AG09309 (cell line): ENCODE measurements around the gene ATP6AP2.

Experiments used
- DNase-seq: peaks from one replicate; pipeline ENCODE4 v3.0.0-alpha.2; 2010; ENCODE audit warnings: low read depth
- H3K4me3 ChIP-seq: 2 replicates; pipeline ENCODE4 v1.5.1; 2011; ENCODE audit warnings: mild to moderate bottlenecking, low read depth, low read length, moderate library complexity; ENCODE audit not compliant: control insufficient read depth
- TF ChIP-seq, protein P1 (sequence below): IDR thresholded peaks from 2 replicates; pipeline ENCODE4 v1.5.1; 2011; ENCODE audit warnings: mild to moderate bottlenecking, low read depth, low read length, inconsistent platforms; ENCODE audit not compliant: insufficient read depth, control insufficient read depth; ENCODE audit errors: missing control alignments

Gene ATP6AP2

DNA sequence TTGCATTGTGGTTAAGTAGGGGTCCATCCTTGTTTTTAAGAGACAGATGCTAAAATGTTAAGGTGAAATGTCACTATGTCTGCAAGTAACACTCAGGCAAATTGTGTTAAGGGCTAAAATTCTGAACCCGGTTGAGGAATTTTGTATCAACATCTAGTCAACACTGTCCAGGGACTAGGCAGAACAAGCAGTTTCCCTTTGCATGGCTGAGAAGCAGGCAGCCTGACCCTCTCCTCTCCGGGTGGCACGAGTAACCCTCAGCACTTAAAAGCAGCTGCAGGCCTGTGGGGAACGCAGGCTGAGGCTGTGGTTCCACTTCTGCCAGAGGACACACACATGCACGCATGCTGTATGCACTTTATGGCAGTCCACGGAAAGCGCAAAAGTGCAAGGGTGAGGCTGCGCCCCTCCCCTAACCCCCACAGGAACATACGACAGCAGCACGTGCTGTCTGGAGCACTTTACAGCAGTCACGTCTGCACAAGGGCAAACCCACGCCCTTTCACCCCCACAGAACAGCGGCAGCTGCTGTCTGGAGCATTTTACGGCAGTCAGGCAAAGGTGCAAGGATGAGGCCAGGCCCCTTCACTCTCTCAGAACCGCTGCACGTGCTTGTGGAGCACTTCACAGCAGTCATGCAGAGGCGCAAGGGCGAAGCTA, 41.8 kb downstream of the ATP6AP2 start:
- TF ChIP-seq, protein P1, sequence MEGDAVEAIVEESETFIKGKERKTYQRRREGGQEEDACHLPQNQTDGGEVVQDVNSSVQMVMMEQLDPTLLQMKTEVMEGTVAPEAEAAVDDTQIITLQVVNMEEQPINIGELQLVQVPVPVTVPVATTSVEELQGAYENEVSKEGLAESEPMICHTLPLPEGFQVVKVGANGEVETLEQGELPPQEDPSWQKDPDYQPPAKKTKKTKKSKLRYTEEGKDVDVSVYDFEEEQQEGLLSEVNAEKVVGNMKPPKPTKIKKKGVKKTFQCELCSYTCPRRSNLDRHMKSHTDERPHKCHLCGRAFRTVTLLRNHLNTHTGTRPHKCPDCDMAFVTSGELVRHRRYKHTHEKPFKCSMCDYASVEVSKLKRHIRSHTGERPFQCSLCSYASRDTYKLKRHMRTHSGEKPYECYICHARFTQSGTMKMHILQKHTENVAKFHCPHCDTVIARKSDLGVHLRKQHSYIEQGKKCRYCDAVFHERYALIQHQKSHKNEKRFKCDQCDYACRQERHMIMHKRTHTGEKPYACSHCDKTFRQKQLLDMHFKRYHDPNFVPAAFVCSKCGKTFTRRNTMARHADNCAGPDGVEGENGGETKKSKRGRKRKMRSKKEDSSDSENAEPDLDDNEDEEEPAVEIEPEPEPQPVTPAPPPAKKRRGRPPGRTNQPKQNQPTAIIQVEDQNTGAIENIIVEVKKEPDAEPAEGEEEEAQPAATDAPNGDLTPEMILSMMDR: no peak
- DNase-seq: no peak
- H3K4me3 ChIP-seq: no peak overlapping the region

DNA sequence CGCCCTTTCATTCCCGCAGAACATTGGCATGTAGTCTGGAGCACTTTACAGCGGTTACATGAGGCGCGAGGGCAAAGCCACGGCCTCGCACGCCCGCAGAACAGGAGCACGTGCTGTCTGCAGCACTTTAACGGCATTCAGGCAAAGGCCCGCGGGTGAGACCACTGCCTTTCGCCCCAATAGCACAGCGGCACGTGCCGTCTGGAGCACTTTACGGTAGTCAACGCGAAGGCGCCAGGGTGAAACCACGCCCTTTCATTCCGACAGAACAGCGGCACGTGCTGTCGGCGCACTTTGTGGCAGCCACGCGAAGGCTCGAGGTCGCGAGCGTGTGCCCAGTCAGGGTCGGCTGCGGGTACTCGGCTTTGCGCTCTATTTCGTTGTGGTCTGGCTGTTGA, 42.4 kb downstream of the ATP6AP2 start, which contains the start of gene MPC1L:
Gene MPC1L, plus strand, starts transcription at position 290 of the 398 bp plus-strand sequence. CDS start 138 bp downstream, outside the sequence.
- TF ChIP-seq, protein P1: no peak
- H3K4me3 ChIP-seq: no peak within 1 kb of the TSS
- no peak for DNase-seq

DNA sequence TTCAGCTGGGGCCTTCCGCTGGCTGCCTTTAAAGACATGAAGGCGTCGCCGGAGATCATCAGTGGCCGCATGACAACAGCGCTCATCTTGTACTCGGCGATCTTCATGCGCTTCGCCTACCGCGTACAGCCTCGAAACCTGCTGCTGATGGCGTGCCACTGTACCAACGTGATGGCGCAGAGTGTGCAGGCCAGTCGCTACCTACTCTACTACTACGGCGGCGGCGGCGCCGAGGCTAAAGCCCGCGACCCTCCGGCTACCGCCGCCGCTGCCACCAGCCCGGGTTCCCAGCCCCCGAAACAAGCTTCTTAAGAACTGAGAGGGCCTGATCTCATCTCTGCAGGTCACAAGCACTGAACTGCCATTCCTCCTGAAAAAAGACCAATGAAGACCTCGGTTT, 42.9 kb downstream of the ATP6AP2 start:
- TF ChIP-seq, protein P1: no peak
- no peak for DNase-seq
- H3K4me3 ChIP-seq: no peak overlapping the region

DNA sequence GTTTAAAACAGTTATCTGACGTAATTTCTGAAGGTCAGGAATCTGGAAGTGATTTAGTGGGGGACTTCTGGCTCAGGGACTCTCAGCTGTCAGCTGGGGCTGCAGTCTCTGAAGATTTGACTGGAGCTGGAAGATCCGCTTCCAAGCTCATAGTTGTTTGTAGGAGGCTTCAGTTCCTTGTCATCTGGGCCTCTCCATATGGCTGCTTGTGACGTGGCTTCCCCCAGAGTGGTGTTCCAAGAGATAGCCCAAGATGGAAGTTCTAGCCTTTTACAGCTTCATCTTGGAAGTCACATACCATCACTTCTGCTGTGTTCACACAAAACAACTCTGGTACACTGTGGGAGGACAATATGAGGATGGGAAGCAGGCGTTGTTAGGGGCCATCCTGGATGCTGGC, 44.5 kb downstream of the ATP6AP2 start:
- TF ChIP-seq, protein P1: no peak
- H3K4me3 ChIP-seq: no peak overlapping the region
- no peak for DNase-seq

DNA sequence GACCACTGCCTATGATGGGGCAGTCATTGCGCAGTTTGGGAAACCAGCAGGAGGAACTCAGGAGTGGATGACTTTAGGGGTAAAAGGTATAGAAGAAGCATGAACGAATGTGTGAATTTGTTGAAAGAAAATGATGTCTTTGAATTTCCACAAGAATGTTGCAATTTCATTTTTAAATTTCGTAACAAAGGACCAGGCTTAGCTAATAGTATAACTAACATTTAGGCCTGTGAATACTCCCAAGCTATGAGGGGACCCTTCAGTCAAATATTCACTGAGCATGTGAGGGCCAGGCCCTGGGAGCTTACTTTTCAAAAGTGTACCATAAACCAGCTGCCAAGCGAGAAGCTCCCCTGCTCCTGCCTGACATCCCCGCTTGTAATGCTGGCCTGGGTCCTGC, 47.7 kb downstream of the ATP6AP2 start:
- no peak for DNase-seq
- TF ChIP-seq, protein P1: no peak
- no peak overlapping the region for H3K4me3 ChIP-seq

DNA sequence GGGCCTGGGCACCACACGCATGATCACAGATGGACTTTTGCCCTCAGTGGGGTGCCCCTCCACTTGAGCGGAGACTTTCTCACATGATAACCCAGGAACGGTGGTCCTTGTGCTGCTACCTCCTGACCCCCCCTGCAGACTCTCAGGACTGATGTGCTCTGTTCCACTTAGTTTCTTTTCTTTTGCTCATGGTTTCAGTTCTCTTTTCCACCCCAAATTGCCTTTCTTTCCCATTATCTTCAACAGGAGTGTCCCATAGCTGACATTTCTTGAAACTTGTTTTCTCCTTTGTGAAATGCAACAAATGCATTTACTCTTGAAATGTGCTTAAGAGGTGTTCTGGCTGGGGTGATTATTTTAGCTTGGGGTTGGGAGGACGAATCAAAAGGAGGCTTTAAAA, 51.4 kb downstream of the ATP6AP2 start:
- DNase-seq: no peak
- no peak overlapping the region for H3K4me3 ChIP-seq
- TF ChIP-seq, protein P1: no peak

DNA sequence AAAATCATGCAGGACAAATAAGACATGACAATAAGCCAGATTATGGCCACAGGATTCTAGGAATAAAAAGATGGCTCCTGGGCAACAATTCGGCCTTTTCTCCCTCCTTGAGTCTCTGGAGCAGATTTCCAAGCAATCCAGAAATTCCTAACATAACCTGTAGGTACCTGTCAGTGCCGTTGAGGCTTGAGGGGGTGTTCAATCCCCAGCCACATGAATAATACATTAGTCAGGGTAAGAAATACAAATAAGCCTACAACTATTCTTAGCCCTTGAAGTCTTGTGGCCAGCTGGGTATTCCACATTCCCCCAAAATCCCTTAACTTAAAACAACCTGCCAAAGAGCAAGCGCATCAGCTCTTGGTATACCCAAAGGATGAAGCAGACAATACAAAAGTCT, 56.9 kb downstream of the ATP6AP2 start:
- TF ChIP-seq, protein P1: no peak
- no peak for DNase-seq
- H3K4me3 ChIP-seq: no peak overlapping the region
